Measurements from ENCODE around the gene NDUFA7.
A peak's percentile ranks its signal among the peaks of the same experiment; 100 is the strongest.

The NDUFA7 gene

DNA sequence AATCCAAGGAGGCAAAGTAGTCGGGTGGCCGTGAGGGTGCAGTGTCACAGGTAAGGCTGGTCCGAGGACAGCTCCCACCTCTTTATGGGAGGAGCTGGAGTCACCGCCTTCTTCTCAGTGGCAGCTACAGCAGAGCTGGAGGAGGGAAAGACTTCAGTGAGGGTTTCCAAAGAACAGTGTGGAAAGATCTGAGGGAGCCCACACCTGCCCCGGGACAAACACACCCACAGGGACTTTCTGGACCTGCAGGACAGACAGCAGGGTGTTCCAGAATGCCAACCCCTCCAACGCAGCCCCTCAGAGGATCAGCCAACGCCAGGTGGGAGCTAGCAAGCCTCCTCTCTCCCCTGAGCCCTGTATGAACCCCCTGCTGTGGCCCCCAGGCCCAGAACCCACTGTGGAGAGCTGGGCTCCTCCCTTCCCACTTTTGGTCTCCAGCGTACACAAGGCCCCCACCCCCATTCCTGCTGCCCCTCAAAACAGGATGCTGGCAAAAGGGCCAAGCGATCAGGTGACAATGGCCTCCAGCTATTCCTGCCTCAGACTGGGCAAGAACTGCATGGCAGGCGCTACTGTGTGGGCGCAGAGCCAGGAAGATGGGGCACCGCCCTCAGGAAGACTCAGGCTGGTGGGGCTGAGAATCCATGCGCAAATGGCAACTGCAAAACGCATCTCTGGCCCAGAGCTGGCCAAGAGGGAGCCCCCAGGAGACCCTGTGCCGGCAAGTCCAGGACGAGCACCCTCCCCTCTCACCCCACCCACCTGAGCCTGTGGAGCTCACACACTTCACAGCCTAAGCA lies 9.5 kb downstream of the NDUFA7 start:
- TF ChIP-seq, protein P1, sequence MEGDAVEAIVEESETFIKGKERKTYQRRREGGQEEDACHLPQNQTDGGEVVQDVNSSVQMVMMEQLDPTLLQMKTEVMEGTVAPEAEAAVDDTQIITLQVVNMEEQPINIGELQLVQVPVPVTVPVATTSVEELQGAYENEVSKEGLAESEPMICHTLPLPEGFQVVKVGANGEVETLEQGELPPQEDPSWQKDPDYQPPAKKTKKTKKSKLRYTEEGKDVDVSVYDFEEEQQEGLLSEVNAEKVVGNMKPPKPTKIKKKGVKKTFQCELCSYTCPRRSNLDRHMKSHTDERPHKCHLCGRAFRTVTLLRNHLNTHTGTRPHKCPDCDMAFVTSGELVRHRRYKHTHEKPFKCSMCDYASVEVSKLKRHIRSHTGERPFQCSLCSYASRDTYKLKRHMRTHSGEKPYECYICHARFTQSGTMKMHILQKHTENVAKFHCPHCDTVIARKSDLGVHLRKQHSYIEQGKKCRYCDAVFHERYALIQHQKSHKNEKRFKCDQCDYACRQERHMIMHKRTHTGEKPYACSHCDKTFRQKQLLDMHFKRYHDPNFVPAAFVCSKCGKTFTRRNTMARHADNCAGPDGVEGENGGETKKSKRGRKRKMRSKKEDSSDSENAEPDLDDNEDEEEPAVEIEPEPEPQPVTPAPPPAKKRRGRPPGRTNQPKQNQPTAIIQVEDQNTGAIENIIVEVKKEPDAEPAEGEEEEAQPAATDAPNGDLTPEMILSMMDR (IDR thresholded peaks at IDR 0.05; ENCODE audit: poor library complexity, severe bottlenecking): no peak
- H3K4me3 ChIP-seq (ENCODE audit: severe bottlenecking): no peak overlapping the region
- no peaks in the 10 kb centered on the region for H3K27me3 ChIP-seq (ENCODE audit: insufficient read depth, poor library complexity, severe bottlenecking)
- ATAC-seq (ENCODE audit: low read depth): no peak
- peaks cover 2% of the 10 kb centered on the region for H3K4me1 ChIP-seq (ENCODE audit: insufficient read depth, poor library complexity, severe bottlenecking)
- peaks cover 57% of the 10 kb centered on the region for H3K36me3 ChIP-seq (ENCODE audit: low read depth)
- no peaks in the 10 kb centered on the region for H3K9me3 ChIP-seq (ENCODE audit: severe bottlenecking)
- DNase-seq (ENCODE audit: low spot score): peak; percentile 33
- H3K27ac ChIP-seq (ENCODE audit: poor library complexity, severe bottlenecking): no peak overlapping the region

DNA sequence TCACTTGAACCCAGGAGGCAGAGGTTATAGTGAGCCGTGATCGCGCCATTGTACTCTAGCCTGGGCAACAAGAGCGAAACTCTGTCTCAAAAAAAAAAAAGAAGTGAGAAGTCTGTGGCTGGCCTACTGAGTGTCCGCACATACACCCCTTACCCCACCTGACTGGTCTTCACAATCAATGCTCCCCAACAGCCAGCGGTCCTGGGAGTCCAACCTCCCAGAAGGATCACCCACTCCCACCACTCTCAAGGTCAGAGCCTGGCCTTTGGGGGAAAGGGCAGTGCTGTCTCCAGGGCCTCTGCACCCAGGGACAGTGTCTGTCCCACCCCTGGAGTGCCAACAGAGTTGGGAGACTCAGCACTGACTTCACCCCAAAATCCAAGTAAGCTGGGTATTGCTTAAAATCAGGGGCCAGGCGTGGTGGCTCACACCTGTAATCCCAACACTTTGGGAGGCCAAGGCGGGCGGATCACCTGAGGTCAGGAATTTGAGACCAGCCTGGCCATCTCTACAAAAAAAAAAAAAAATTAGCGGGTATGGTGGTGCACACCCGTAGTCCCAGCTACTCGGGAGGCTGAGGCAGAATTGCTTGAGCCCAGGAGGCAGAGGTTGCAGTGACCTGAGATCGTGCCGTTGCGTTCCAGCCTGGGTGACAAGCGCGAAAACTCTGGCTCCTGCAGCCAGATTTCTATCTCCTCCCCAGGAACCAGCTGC lies 10.7 kb downstream of the NDUFA7 start:
- TF ChIP-seq, protein P1 (IDR thresholded peaks at IDR 0.05; ENCODE audit: poor library complexity, severe bottlenecking): no peak
- ATAC-seq (ENCODE audit: low read depth): no peak
- Histone ChIP-seq H3K27me3 (ENCODE audit: insufficient read depth, poor library complexity, severe bottlenecking) (no peaks in the 10 kb centered on the region), H3K9me3 (ENCODE audit: severe bottlenecking) (no peaks in the 10 kb centered on the region), H3K27ac (ENCODE audit: poor library complexity, severe bottlenecking) (no peak overlapping the region), H3K4me3 (ENCODE audit: severe bottlenecking) (no peak overlapping the region), H3K36me3 (ENCODE audit: low read depth) (peaks cover 47% of the 10 kb centered on the region), H3K4me1 (ENCODE audit: insufficient read depth, poor library complexity, severe bottlenecking) (peaks cover 3% of the 10 kb centered on the region)
- peak; percentile 13 for DNase-seq (ENCODE audit: low spot score)

DNA sequence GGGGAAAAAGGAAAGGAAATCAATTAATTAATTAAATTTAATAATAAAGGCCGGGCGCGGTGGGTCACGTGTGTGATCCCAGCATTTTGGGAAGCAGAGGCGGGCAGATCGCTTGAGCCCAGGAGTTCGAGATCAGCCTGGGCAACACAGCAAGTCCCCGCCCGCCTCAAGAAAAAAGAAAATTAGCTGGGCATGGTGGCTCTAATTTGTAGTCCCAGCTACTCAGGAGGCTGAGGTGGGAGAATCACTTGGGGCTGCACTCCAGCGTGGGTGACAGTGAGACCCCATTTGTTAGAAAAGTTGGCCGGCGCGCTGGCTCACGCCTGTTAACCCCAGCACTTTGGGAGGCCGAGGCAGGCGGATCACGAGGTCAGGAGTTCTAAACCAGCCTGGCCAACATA lies 12.3 kb downstream of the NDUFA7 start:
- no peak overlapping the region for H3K4me3 ChIP-seq (ENCODE audit: severe bottlenecking)
- H3K4me1 ChIP-seq (ENCODE audit: insufficient read depth, poor library complexity, severe bottlenecking): peaks cover 3% of the 10 kb centered on the region
- peak overlapping the region; percentile 30 for H3K27ac ChIP-seq (ENCODE audit: poor library complexity, severe bottlenecking)

DNA sequence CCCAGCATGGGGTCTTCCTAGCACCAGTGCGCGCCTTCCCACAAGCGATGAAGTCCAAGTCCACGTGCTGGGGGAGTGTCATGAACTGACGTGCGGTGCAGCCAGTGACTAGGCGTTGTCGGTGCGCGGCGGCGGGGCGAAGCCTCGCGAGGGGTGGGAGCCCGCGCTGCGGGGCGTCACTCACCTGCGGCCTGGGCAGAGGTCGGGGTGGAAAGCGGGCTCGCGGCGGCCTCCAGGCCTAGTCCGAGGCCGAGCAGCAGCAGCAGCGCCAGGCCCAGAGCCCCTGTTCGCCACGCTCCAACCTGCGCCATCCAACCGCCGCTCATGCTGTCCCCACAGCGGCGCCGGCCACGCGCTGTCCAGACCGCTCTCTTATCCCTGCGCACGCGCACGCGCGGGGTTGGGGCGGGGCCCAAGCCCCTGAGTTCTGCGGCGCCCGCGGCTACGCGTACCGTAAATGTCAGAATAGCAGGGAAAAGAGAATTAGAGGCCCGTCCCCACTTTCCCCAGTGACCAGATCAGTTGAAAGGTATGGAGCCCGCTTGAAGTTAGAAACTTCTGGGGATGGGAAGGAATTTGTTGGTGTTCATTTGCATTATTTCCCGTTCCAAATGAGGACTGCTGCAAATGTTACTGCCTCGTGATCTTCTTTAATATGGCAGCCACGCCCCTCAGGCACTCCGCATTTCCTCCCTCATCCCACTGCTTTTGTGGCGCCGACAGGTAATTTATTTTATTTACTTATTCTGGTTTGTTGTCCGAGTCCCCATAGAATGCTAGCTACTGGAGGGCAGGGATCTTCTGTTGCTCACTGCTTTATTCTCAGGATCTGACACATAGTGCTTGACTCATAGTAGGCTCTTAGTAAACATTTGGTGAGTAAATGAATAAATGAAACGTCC lies 13.0 kb downstream of the NDUFA7 start, which contains the start of gene CD320:
TSS of gene CD320 (minus strand) at position 394 of the 902 bp plus-strand sequence. CDS start at position 326, 68 bp downstream.
- DNase-seq (ENCODE audit: low spot score): peak; percentile 85
- Histone ChIP-seq H3K36me3 (ENCODE audit: low read depth) (peaks cover 25% of the 10 kb centered on the region), H3K4me1 (ENCODE audit: insufficient read depth, poor library complexity, severe bottlenecking) (peaks cover 3% of the 10 kb centered on the region), H3K9me3 (ENCODE audit: severe bottlenecking) (no peaks in the 10 kb centered on the region), H3K4me3 (ENCODE audit: severe bottlenecking) (peak within 1 kb of the TSS; percentile 57), H3K27ac (ENCODE audit: poor library complexity, severe bottlenecking) (peak within 1 kb of the TSS; percentile 30), H3K27me3 (ENCODE audit: insufficient read depth, poor library complexity, severe bottlenecking) (no peaks in the 10 kb centered on the region)
- ATAC-seq (ENCODE audit: low read depth): peak; percentile 87
- TF ChIP-seq, protein P1 (IDR thresholded peaks at IDR 0.05; ENCODE audit: poor library complexity, severe bottlenecking): no peak

More for the DNA sequence above, 12.3 kb downstream of the NDUFA7 start:
- peaks cover 31% of the 10 kb centered on the region for H3K36me3 ChIP-seq (ENCODE audit: low read depth)
- DNase-seq (ENCODE audit: low spot score): peak; percentile 16
- H3K9me3 ChIP-seq (ENCODE audit: severe bottlenecking): no peaks in the 10 kb centered on the region
- H3K27me3 ChIP-seq (ENCODE audit: insufficient read depth, poor library complexity, severe bottlenecking): no peaks in the 10 kb centered on the region
- ATAC-seq (ENCODE audit: low read depth): no peak
- TF ChIP-seq, protein P1 (IDR thresholded peaks at IDR 0.05; ENCODE audit: poor library complexity, severe bottlenecking): no peak

Data from RWPE2 (cell line).